K562 (cell line): ENCODE measurements around the gene NUMB. TPM values are rescaled to one million over a fixed set of nuclear protein-coding genes. Genes with fewer than 3 reads are reported as not detected.

Experiments used
- ATAC-seq: fragments of 200-7000 bp; cut with Tn5 transposase; 3 replicates; pipeline ENCODE4 v1.9.1; 2020; ENCODE audit warnings: moderate library complexity
- BruUV-seq: library from RNA; stranded (reverse); fragments of 400-500 nt; replicated peaks from 2 replicates; lab custom pipeline; 2021; lab: Mats Ljungman, UMichigan
- CTCF ChIA-PET: fragments of 300-600 bp; formaldehyde crosslinking; extraction: SDS; loops from one replicate; lab custom pipeline; 2021; ENCODE audit warnings: low intra/inter-chr PET ratio; lab: Yijun Ruan, JAX
- POLR2A ChIA-PET: fragments of 300-600, 350-650 bp; sonication (Branson Sonifier 250); formaldehyde crosslinking; extraction: SDS; loops from one replicate; lab custom pipeline; 2021; ENCODE audit warnings: antibody characterized with exemption, inconsistent platforms; lab: Yijun Ruan, JAX
- DNase-seq, 4 experiments: peaks; one replicate each; pipeline versions ENCODE4 v3.0.0 to v3.0.0-alpha.2; 2011 to 2018; ENCODE audit warnings: low spot score in 3 of 4, mixed read lengths in 3 of 4; ENCODE audit errors: extremely low read depth in 1 of 4
- FAIRE-seq: peaks from 2 replicates; lab custom pipeline; 2011; peaks lifted over from hg19 to GRCh38; lab: Jason Lieb, UNC
- H2AFZ ChIP-seq: 2 replicates; pipeline ENCODE4 v1.6.0; 2011; ENCODE audit warnings: low read depth, low read length, control low read depth, inconsistent platforms
- H3K27ac ChIP-seq: fragments of 200-600 bp; 3 replicates; pipeline ENCODE4 v1.8.0; 2011; ENCODE audit warnings: low read depth, mild to moderate bottlenecking, control low read depth, inconsistent platforms, low read length, moderate library complexity, mixed read lengths; ENCODE audit errors: extremely low read depth
- H3K27me3 ChIP-seq, 2 experiments: fragments of 300-600 bp in 1 of 2; 2 replicates in 1 of 2; 3 replicates in 1 of 2; pipeline versions ENCODE4 v1.6.0 to v1.8.0; 2011; ENCODE audit warnings: inconsistent platforms in 2 of 2, low read length in 2 of 2, mild to moderate bottlenecking in 1 of 2, mixed read lengths in 1 of 2, moderate library complexity in 1 of 2; ENCODE audit not compliant: control insufficient read depth in 2 of 2, insufficient read depth in 2 of 2
- H3K36me3 ChIP-seq: fragments of 300-600 bp; 3 replicates; pipeline ENCODE4 v1.8.0; 2011; ENCODE audit warnings: mild to moderate bottlenecking, low read length, inconsistent platforms; ENCODE audit not compliant: control insufficient read depth, insufficient read depth
- H3K4me1 ChIP-seq, 2 experiments: fragments of 200-600 bp in 1 of 2; replicated peaks in 1 of 2; 2 replicates in 1 of 2; 3 replicates in 1 of 2; pipeline versions ENCODE4 v1.5.1 to v1.8.0; 2011; ENCODE audit warnings: inconsistent platforms in 2 of 2, low read length in 2 of 2, mild to moderate bottlenecking in 1 of 2, mixed read lengths in 1 of 2, moderate library complexity in 1 of 2; ENCODE audit not compliant: control insufficient read depth in 2 of 2, insufficient read depth in 2 of 2
- H3K4me2 ChIP-seq: 2 replicates; pipeline ENCODE4 v1.6.1; 2011; ENCODE audit warnings: low read length, control low read depth, inconsistent platforms, mixed read lengths; ENCODE audit not compliant: insufficient read depth
- H3K4me3 ChIP-seq: fragments of 200-600 bp; sonication (generic), shearing (Covaris generic); 2 replicates; pipeline ENCODE4 v1.5.1; 2016; ENCODE audit warnings: control low read depth, inconsistent platforms
- H3K79me2 ChIP-seq: fragments of 200-600 bp; 3 replicates; pipeline ENCODE4 v1.8.0; 2011; ENCODE audit warnings: low read length, inconsistent platforms; ENCODE audit not compliant: control insufficient read depth, insufficient read depth
- H3K9ac ChIP-seq, 2 experiments: 2 replicates each; pipeline versions ENCODE4 v1.6.0 to v1.6.1; 2011; ENCODE audit warnings: low read depth in 2 of 2, low read length in 2 of 2, control low read depth in 1 of 2, inconsistent platforms in 1 of 2, mild to moderate bottlenecking in 1 of 2, mixed read lengths in 1 of 2; ENCODE audit not compliant: insufficient read depth in 1 of 2
- H3K9me1 ChIP-seq: one replicate; pipeline ENCODE4 v1.6.0; 2011; ENCODE audit warnings: inconsistent platforms, mild to moderate bottlenecking, low read length, moderate library complexity; ENCODE audit not compliant: control insufficient read depth, insufficient read depth
- H3K9me3 ChIP-seq: replicated peaks from 2 replicates; pipeline ENCODE4 v1.5.1; 2011; ENCODE audit warnings: low read depth, low read length, inconsistent platforms; ENCODE audit not compliant: control insufficient read depth, insufficient read depth
- H4K20me1 ChIP-seq: replicated peaks from 2 replicates; pipeline ENCODE4 v1.6.1; 2011; ENCODE audit warnings: low read length, inconsistent platforms, mixed read lengths; ENCODE audit not compliant: control insufficient read depth, insufficient read depth
- ATF6 ChIP-seq: sonication (generic); formaldehyde crosslinking; IDR thresholded peaks from 2 replicates; pipeline ENCODE4 v1.4.0; 2020; ENCODE audit warnings: mild to moderate bottlenecking, missing genetic modification reagents
- COPS2 ChIP-seq: fragments of 450-650 bp; conservative IDR thresholded peaks from 2 replicates; pipeline ENCODE4 v1.6.1; 2016; ENCODE audit warnings: mild to moderate bottlenecking, moderate library complexity
- GABPB2 ChIP-seq: fragments of 250-450 bp; sonication (Bioruptor Pico); conservative IDR thresholded peaks from 2 replicates; pipeline ENCODE4 v1.5.1; 2021; ENCODE audit warnings: mild to moderate bottlenecking
- SREBF1 ChIP-seq: fragments of 150-350 bp; IDR thresholded peaks from 2 replicates; pipeline ENCODE4 v1.6.1; 2014; ENCODE audit warnings: antibody characterized with exemption, low read depth, low read length, borderline replicate concordance
- ZNF12 ChIP-seq: sonication (generic); formaldehyde crosslinking; IDR thresholded peaks from 2 replicates; pipeline ENCODE4 v1.4.0; 2020; ENCODE audit warnings: mild to moderate bottlenecking, missing genetic modification reagents
- WGBS: fragments of 100-300 bp; shearing (Covaris generic); methylation state at CpG from one replicate; pipeline ENCODE4 v1.1.6; 2016; ENCODE audit warnings: low coverage, mixed read lengths; ENCODE audit not compliant: insufficient coverage; ENCODE audit errors: missing lambda C conversion rate; 5-methylcytosine and 5-hydroxymethylcytosine counted together
- in situ Hi-C: fragments of 300-500 bp; cut with MboI; formaldehyde crosslinking; loops from 4 replicates; pipeline ENCODE4 v1.15.0; 2018; ENCODE audit warnings: inconsistent platforms, mixed read lengths
- intact Hi-C: fragments of 100-400 bp; cut with micrococcal nuclease; formaldehyde crosslinking; loops from 2 replicates; pipeline ENCODE4 v1.14.2; 2022
- polyA plus RNA-seq, 8 experiments: library from polyadenylated mRNA; depleted of rRNA in 4 of 8; stranded (reverse) in 5 of 8; unstranded in 3 of 8; fragments of >200 nt; fragmentation: Nextera tagmentation in 2 of 8; fragmentation: Illumina TruSeq in 1 of 8; extraction: Ambion mirVana in 2 of 8; extraction: Trizol in 1 of 8; gene quantifications; 2 replicates each; pipeline versions ENCODE4 v1.2.1 to v1.2.3, GENCODE V29; 2011 to 2014; ENCODE audit warnings: inconsistent platforms in 1 of 8, missing spikeins in 1 of 8
- total RNA-seq, 7 experiments: library from RNA; depleted of rRNA in 6 of 7; stranded (reverse); fragments of >200 nt in 6 of 7; fragmentation: Illumina TruSeq in 2 of 7; extraction: Trizol in 2 of 7; gene quantifications; 2 replicates each; pipeline versions ENCODE4 v1.2.1 to v1.2.3, GENCODE V29; 2011 to 2021; ENCODE audit warnings: low replicate concordance in 1 of 7
- TF ChIP-seq, protein P1 (sequence below): sonication (generic); formaldehyde crosslinking; IDR thresholded peaks from 2 replicates; pipeline ENCODE4 v1.8.0; 2023; ENCODE audit warnings: missing genetic modification reagents, mild to moderate bottlenecking, borderline replicate concordance

NUMB gene
- total and polyA plus RNA-seq, 9 of the 15 experiments (the other 6 are each of a cell fraction or from before 2014, with no cell fraction given): 13.5 to 54.0 (median 32.3) TPM

- no peak overlapping the region for H2AFZ ChIP-seq
- H3K36me3 ChIP-seq: peaks cover 12% of the 10 kb centered on the region; the same call in 1 of the 3 replicates
- no peak overlapping the region for H3K27ac ChIP-seq
- peak; percentile 67; the same call in 2 of the 3 replicates for ATAC-seq
- H3K9ac ChIP-seq: no peak overlapping the region
- no TSS peak for BruUV-seq
- 54% methylated on average over 1 of the region's 1 CpG for WGBS
- FAIRE-seq: peak; percentile 6
- peak; percentile 10 to 32 (median 14) for DNase-seq
- no peak overlapping the region for H3K4me3 ChIP-seq
- in situ Hi-C loops: loop anchor here (5.0 kb wide), 1 partner anchor 172 kb away; no protein-coding TSS in a partner anchor
- H3K27me3 ChIP-seq: no peaks in the 10 kb centered on the region
- no peak overlapping the region for H3K4me2 ChIP-seq
- CTCF ChIA-PET: interaction anchor here (1.4 to 2.4 kb wide), 2 partner anchors 174 to 177 kb away, joined by 4 to 23 read pairs; no protein-coding TSS in a partner anchor
- no peaks in the 10 kb centered on the region for H3K4me1 ChIP-seq
- H4K20me1 ChIP-seq: no peaks in the 10 kb centered on the region
- no peaks in the 10 kb centered on the region for H3K9me3 ChIP-seq
- POLR2A ChIA-PET: interaction anchor here (0.5 to 1.5 kb wide), 4 partner anchors 9 to 335 kb away, joined by 3 to 7 read pairs (median 4); no protein-coding TSS in a partner anchor
- H3K79me2 ChIP-seq: no peaks in the 10 kb centered on the region
- intact Hi-C loops: loop anchor here (5.0 kb wide), 1 partner anchor 177 kb away; no protein-coding TSS in a partner anchor
- no peaks in the 10 kb centered on the region for H3K9me1 ChIP-seq
- TF ChIP-seq ZNF12 (CRISPR knock-in tag): no peak
- no peak for TF ChIP-seq COPS2
- TF ChIP-seq SREBF1: no peak
- no peak for TF ChIP-seq GABPB2 (CRISPR knock-in tag)
- TF ChIP-seq, protein P1, sequence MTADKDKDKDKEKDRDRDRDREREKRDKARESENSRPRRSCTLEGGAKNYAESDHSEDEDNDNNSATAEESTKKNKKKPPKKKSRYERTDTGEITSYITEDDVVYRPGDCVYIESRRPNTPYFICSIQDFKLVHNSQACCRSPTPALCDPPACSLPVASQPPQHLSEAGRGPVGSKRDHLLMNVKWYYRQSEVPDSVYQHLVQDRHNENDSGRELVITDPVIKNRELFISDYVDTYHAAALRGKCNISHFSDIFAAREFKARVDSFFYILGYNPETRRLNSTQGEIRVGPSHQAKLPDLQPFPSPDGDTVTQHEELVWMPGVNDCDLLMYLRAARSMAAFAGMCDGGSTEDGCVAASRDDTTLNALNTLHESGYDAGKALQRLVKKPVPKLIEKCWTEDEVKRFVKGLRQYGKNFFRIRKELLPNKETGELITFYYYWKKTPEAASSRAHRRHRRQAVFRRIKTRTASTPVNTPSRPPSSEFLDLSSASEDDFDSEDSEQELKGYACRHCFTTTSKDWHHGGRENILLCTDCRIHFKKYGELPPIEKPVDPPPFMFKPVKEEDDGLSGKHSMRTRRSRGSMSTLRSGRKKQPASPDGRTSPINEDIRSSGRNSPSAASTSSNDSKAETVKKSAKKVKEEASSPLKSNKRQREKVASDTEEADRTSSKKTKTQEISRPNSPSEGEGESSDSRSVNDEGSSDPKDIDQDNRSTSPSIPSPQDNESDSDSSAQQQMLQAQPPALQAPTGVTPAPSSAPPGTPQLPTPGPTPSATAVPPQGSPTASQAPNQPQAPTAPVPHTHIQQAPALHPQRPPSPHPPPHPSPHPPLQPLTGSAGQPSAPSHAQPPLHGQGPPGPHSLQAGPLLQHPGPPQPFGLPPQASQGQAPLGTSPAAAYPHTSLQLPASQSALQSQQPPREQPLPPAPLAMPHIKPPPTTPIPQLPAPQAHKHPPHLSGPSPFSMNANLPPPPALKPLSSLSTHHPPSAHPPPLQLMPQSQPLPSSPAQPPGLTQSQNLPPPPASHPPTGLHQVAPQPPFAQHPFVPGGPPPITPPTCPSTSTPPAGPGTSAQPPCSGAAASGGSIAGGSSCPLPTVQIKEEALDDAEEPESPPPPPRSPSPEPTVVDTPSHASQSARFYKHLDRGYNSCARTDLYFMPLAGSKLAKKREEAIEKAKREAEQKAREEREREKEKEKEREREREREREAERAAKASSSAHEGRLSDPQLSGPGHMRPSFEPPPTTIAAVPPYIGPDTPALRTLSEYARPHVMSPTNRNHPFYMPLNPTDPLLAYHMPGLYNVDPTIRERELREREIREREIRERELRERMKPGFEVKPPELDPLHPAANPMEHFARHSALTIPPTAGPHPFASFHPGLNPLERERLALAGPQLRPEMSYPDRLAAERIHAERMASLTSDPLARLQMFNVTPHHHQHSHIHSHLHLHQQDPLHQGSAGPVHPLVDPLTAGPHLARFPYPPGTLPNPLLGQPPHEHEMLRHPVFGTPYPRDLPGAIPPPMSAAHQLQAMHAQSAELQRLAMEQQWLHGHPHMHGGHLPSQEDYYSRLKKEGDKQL (CRISPR knock-in tag): no peak
- no peak for TF ChIP-seq ATF6 (CRISPR knock-in tag)
Measured at GRCh38 chr14:73295198-73295796, 163.0 kb downstream of the NUMB start.
